ENCODE measurements around the gene PRLR. TPM values are rescaled to one million over a fixed set of nuclear protein-coding genes. Genes with fewer than 3 reads are reported as not detected.

The PRLR gene
- total and polyA plus RNA-seq, 2 experiments from 2014 or later: 0.31 to 2.2 TPM

DNA sequence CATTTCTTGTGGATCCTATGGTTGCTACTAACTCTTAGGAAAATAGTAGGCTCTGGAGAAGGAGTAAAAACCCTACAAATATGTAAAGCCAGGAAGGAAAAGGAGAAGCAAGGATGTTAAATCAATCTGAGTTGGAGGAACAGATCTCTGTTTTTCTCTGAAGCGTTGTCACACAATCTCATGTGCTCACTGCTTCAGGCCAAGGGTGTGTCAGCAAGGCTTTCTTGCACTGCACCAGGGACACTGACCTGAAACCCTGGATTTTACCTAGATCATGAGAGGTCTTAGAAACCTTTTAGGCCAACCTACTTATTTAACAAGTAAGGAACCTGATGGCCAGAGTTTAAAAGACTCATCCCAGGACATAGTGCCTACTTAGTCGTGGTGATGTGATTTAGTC lies 170.1 kb downstream of the PRLR start:
- H3K9me3 Mint-ChIP-seq: no peaks in the 10 kb centered on the region
- H3K4me3 Mint-ChIP-seq: no peak overlapping the region
- ATAC-seq (no peak), DNase-seq (ENCODE audit: low spot score) (no peak)
- no peaks in the 10 kb centered on the region for H3K27me3 Mint-ChIP-seq (ENCODE audit: insufficient read depth, low read depth, poor library complexity)
- no peak overlapping the region for H3K27ac Mint-ChIP-seq
- no peaks in the 10 kb centered on the region for H3K36me3 Mint-ChIP-seq (ENCODE audit: low read depth)
- Histone ChIP-seq H4K20me1 (replicated peaks; ENCODE audit: insufficient read depth) (no peaks in the 10 kb centered on the region), H3K4me1 (ENCODE audit: insufficient read depth) (peaks cover 12% of the 10 kb centered on the region), H3K27me3 (ENCODE audit: insufficient read depth) (no peaks in the 10 kb centered on the region), H3K36me3 (ENCODE audit: insufficient read depth) (no peaks in the 10 kb centered on the region), H3K27ac (ENCODE audit: low read depth) (no peak overlapping the region), H3F3A (replicated peaks; ENCODE audit: low read depth) (no peaks in the 10 kb centered on the region), H2AFZ (no peak overlapping the region), H3K4me3 (no peak overlapping the region), H3K79me2 (replicated peaks; ENCODE audit: insufficient read depth) (no peaks in the 10 kb centered on the region), H3K9me2 (ENCODE audit: insufficient read depth) (no peaks in the 10 kb centered on the region), H3K4me2 (no peak overlapping the region)
- TF ChIP-seq NANOG (IDR thresholded peaks at IDR 0.05; ENCODE audit: borderline replicate concordance) (no peak), EZH2 (IDR thresholded peaks at IDR 0.05; ENCODE audit: low read depth, unreplicated experiment) (no peak), ETS1 (IDR thresholded peaks at IDR 0.05) (no peak), CREB1 (CRISPR knock-in tag; IDR thresholded peaks at IDR 0.05; ENCODE audit: low read depth) (no peak), JUNB (IDR thresholded peaks at IDR 0.05; ENCODE audit: unreplicated experiment) (no peak), ZNF114 (CRISPR knock-in tag; IDR thresholded peaks at IDR 0.05) (no peak), EZH2phosphoT487 (IDR thresholded peaks at IDR 0.05; ENCODE audit: unreplicated experiment) (no peak), STAT1 (IDR thresholded peaks at IDR 0.05; ENCODE audit: unreplicated experiment) (no peak)
- TF ChIP-seq, protein P1, sequence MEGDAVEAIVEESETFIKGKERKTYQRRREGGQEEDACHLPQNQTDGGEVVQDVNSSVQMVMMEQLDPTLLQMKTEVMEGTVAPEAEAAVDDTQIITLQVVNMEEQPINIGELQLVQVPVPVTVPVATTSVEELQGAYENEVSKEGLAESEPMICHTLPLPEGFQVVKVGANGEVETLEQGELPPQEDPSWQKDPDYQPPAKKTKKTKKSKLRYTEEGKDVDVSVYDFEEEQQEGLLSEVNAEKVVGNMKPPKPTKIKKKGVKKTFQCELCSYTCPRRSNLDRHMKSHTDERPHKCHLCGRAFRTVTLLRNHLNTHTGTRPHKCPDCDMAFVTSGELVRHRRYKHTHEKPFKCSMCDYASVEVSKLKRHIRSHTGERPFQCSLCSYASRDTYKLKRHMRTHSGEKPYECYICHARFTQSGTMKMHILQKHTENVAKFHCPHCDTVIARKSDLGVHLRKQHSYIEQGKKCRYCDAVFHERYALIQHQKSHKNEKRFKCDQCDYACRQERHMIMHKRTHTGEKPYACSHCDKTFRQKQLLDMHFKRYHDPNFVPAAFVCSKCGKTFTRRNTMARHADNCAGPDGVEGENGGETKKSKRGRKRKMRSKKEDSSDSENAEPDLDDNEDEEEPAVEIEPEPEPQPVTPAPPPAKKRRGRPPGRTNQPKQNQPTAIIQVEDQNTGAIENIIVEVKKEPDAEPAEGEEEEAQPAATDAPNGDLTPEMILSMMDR (conservative IDR thresholded peaks at IDR 0.05; ENCODE audit: low read depth in 2 of 2): no peak
- TF ChIP-seq, protein P2, sequence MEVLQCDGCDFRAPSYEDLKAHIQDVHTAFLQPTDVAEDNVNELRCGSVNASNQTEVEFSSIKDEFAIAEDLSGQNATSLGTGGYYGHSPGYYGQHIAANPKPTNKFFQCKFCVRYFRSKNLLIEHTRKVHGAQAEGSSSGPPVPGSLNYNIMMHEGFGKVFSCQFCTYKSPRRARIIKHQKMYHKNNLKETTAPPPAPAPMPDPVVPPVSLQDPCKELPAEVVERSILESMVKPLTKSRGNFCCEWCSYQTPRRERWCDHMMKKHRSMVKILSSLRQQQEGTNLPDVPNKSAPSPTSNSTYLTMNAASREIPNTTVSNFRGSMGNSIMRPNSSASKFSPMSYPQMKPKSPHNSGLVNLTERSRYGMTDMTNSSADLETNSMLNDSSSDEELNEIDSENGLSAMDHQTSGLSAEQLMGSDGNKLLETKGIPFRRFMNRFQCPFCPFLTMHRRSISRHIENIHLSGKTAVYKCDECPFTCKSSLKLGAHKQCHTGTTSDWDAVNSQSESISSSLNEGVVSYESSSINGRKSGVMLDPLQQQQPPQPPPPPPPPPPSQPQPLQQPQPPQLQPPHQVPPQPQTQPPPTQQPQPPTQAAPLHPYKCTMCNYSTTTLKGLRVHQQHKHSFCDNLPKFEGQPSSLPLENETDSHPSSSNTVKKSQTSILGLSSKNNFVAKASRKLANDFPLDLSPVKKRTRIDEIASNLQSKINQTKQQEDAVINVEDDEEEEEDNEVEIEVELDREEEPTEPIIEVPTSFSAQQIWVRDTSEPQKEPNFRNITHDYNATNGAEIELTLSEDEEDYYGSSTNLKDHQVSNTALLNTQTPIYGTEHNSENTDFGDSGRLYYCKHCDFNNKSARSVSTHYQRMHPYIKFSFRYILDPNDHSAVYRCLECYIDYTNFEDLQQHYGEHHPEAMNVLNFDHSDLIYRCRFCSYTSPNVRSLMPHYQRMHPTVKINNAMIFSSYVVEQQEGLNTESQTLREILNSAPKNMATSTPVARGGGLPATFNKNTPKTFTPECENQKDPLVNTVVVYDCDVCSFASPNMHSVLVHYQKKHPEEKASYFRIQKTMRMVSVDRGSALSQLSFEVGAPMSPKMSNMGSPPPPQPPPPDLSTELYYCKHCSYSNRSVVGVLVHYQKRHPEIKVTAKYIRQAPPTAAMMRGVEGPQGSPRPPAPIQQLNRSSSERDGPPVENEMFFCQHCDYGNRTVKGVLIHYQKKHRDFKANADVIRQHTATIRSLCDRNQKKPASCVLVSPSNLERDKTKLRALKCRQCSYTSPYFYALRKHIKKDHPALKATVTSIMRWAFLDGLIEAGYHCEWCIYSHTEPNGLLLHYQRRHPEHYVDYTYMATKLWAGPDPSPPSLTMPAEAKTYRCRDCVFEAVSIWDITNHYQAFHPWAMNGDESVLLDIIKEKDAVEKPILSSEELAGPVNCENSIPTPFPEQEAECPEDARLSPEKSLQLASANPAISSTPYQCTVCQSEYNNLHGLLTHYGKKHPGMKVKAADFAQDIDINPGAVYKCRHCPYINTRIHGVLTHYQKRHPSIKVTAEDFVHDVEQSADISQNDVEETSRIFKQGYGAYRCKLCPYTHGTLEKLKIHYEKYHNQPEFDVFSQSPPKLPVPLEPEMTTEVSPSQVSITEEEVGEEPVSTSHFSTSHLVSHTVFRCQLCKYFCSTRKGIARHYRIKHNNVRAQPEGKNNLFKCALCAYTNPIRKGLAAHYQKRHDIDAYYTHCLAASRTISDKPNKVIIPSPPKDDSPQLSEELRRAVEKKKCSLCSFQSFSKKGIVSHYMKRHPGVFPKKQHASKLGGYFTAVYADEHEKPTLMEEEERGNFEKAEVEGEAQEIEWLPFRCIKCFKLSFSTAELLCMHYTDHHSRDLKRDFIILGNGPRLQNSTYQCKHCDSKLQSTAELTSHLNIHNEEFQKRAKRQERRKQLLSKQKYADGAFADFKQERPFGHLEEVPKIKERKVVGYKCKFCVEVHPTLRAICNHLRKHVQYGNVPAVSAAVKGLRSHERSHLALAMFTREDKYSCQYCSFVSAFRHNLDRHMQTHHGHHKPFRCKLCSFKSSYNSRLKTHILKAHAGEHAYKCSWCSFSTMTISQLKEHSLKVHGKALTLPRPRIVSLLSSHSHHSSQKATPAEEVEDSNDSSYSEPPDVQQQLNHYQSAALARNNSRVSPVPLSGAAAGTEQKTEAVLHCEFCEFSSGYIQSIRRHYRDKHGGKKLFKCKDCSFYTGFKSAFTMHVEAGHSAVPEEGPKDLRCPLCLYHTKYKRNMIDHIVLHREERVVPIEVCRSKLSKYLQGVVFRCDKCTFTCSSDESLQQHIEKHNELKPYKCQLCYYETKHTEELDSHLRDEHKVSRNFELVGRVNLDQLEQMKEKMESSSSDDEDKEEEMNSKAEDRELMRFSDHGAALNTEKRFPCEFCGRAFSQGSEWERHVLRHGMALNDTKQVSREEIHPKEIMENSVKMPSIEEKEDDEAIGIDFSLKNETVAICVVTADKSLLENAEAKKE (CRISPR knock-in tag; IDR thresholded peaks at IDR 0.05): no peak
- peaks cover 12% of the 10 kb centered on the region; the same call in 2 of the 3 replicates for H3K4me1 Mint-ChIP-seq
